ENCODE data around the gene RBM22. TPM values are rescaled to one million over a fixed set of nuclear protein-coding genes. Genes with fewer than 3 reads are reported as not detected.

RBM22 gene
- total and polyA plus RNA-seq, 7 donors, result 24.6 to 34.1 (median 30.0) TPM

GRCh38 chr5:150738862-150739261 is 38.0 kb upstream of the RBM22 start:
- no peaks in the 10 kb centered on the region for H3K9me3 ChIP-seq
- intact Hi-C loops (cut with DNase I), result no loop called here
- TF ChIP-seq EP300 (IDR thresholded peaks at IDR 0.05), result no peak
- no peak for TF ChIP-seq CTCF (IDR thresholded peaks at IDR 0.05)
- TF ChIP-seq POLR2A (IDR thresholded peaks at IDR 0.05), result no peak
- no peak for TF ChIP-seq POLR2AphosphoS5 (IDR thresholded peaks at IDR 0.05)
- H3K4me1 ChIP-seq, result peaks cover 0 to 15% (median 13%) of the 10 kb centered on the region in 4 donors
- 95 to 97% methylated on average over 7 of the region's 7 CpGs for WGBS, 2 donors
- no peak overlapping the region for H3K27ac ChIP-seq
- no peak overlapping the region for H3K4me3 ChIP-seq
- DNase-seq, result no peak
- H3K36me3 ChIP-seq, result peaks cover 0 to 23% (median 0%) of the 10 kb centered on the region in 4 donors
- H3K27me3 ChIP-seq, result no peaks in the 10 kb centered on the region

GRCh38 chr5:150734579-150735384 is 33.9 kb upstream of the RBM22 start:
- no peak for TF ChIP-seq CTCF (IDR thresholded peaks at IDR 0.05)
- TF ChIP-seq POLR2AphosphoS5 (IDR thresholded peaks at IDR 0.05), result peak in 1 of 4 donors; percentile 8
- H3K4me3 ChIP-seq, result no peak overlapping the region

GRCh38 chr5:150731669-150732242 is 30.9 kb upstream of the RBM22 start:
- Histone ChIP-seq H3K36me3 (peaks cover 15 to 64% (median 25%) of the 10 kb centered on the region in 4 donors), H3K4me3 (no peak overlapping the region), H3K4me1 (peaks cover 0 to 8% (median 7%) of the 10 kb centered on the region in 4 donors), H3K9me3 (no peaks in the 10 kb centered on the region), H3K27ac (peak overlapping the region in 2 of 4 donors; percentile 24 to 35), H3K27me3 (no peaks in the 10 kb centered on the region)
- WGBS, 2 donors, result 91 to 96% methylated on average over 6 of the region's 6 CpGs
- intact Hi-C loops (cut with DNase I), result no loop called here
- DNase-seq, result no peak
- TF ChIP-seq POLR2AphosphoS5 (IDR thresholded peaks at IDR 0.05) (peak in 1 of 4 donors; percentile 39), CTCF (IDR thresholded peaks at IDR 0.05) (no peak), EP300 (IDR thresholded peaks at IDR 0.05) (no peak), POLR2A (IDR thresholded peaks at IDR 0.05) (no peak)

More at GRCh38 chr5:150734579-150735384, 33.9 kb upstream of the RBM22 start:
- 76 to 78% methylated on average over 7 of the region's 7 CpGs for WGBS, 2 donors
- Histone ChIP-seq H3K27me3 (no peaks in the 10 kb centered on the region), H3K36me3 (peaks cover 15 to 37% (median 24%) of the 10 kb centered on the region in 4 donors), H3K4me1 (peaks cover 0 to 15% (median 13%) of the 10 kb centered on the region in 4 donors), H3K9me3 (no peaks in the 10 kb centered on the region), H3K27ac (peak overlapping the region in 3 of 4 donors; percentile 9 to 42 (median 22))
- intact Hi-C loops (cut with DNase I), result no loop called here
- peak; percentile 81 for DNase-seq

GRCh38 chr5:150729859-150730258 is 29.0 kb upstream of the RBM22 start:
- H3K36me3 ChIP-seq, result peaks cover 15 to 83% (median 32%) of the 10 kb centered on the region in 4 donors
- H3K4me1 ChIP-seq, result peaks cover 0 to 2% (median 1%) of the 10 kb centered on the region in 4 donors
- H3K4me3 ChIP-seq, result no peak overlapping the region
- intact Hi-C loops (cut with DNase I), result no loop called here
- no peak overlapping the region for H3K27ac ChIP-seq
- TF ChIP-seq POLR2AphosphoS5 (IDR thresholded peaks at IDR 0.05) (no peak), CTCF (IDR thresholded peaks at IDR 0.05) (no peak), POLR2A (IDR thresholded peaks at IDR 0.05) (no peak), EP300 (IDR thresholded peaks at IDR 0.05) (no peak)
- no peak for DNase-seq
- WGBS, 2 donors, result 81 to 96% methylated on average over 4 of the region's 4 CpGs
- H3K27me3 ChIP-seq, result no peaks in the 10 kb centered on the region
- H3K9me3 ChIP-seq, result no peaks in the 10 kb centered on the region
